SKM-1 treated with dmso at 0.1 percent for 144 hours (cell line): ENCODE measurements around the gene DDX4.
A peak's percentile ranks its signal among the peaks of the same experiment; 100 is the strongest.
"Not testable (repeated sequence)": the region's sequence is repeated elsewhere in the genome, so short reads cannot be mapped to it uniquely, and the experiment has no call there.

ENCODE experiments used
- DNase-seq: peaks from one replicate; lab custom pipeline; 2025; ENCODE audit not compliant: unreplicated experiment; lab: John Stamatoyannopoulos, UW

DDX4 gene

DNA sequence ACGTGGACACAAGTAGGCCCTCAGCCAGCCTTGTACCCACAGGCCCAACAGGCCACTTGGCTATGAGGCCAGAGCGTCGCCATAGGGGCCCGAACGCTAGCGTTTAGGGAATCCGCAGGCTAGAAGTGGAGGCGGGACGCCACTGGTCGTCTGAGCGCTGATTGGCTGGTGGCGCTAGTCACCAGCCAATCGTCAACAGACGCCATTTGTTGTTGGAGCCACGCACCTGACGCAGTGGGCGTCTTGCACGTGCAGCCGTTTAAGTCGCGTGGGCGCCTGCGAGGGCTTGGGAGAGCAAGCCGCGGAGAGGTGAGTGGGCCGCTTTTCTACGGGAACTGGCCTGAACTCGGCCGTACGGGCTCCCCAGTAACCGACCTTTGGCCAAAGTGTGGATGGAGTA lies at the start of gene DDX4:
Gene DDX4 (plus strand): TSS at position 269 of the 400 bp plus-strand sequence. CDS start 903 bp downstream, outside the sequence.
- no peak for DNase-seq

DNA sequence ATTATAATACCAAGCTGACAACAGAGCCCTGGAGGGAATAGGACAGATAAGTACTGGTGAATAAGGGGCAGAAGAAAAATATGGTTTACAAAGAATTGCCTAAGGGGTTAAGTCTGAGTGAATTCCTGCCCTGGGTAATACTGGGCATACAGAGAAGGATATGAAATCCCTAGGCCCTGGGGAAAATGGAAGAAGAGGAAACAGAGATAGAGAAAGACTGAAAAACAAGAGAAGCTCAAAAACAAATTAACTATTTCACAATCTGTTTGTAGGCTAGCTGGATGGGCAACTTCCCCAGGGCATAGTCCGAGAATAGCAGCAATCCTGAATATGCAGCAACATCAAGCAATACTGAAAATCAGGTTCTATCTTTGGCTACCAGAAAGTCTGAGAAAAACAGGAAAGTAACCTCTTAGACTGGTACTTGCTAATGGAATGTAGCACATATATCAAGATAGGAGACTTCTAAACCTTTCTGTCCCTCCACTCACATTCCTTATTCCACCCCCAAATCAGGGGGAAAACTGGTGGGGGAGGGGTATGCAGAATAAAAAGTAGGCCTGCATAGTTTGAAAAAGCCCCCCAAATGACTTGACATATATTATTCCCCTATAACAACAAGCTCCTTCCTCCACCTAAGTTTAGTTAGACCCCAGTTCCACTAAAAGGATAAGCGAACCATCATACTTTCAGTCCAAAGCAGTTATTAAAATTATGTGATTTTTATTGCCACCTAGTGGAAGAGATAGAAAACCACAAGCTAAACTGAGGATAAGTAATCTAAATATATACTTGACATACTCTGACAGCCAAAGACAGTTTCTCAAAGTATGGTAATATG lies 46.4 kb upstream of the DDX4 start:
- DNase-seq: peak; percentile 23

DNA sequence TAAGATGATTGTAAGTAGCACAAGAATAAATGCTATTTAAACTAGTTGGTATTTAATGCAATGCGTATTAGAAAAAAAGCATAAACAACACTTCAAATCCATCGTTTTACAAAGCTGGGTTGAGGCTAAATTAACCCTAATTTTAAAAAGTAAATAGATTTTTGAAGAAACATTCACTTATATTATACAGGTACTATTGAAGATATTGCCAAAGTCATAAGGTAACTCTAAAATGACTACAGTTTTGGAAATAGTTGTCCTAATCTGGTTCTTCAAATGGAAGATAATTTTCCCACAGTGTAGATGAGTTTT lies 45.8 kb upstream of the DDX4 start:
- DNase-seq: no peak

DNA sequence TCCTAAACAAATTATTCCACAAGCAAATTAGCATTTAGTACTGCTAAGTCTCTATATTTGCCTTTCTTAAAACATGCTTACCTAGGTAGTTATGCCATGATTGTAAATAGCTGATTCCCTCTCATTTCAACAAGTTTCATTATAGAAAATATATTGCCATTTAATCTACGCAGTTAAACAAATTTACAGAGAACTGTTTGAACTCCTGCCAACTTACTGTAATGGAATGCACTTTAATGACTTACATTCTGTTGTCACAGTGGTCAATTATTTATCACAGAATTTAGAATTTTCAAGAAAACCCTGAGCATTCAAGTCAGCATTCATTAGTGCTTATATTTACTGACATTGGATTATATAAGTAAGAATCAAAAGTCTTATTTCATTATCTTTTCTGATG lies 45.4 kb upstream of the DDX4 start:
- no peak for DNase-seq

DNA sequence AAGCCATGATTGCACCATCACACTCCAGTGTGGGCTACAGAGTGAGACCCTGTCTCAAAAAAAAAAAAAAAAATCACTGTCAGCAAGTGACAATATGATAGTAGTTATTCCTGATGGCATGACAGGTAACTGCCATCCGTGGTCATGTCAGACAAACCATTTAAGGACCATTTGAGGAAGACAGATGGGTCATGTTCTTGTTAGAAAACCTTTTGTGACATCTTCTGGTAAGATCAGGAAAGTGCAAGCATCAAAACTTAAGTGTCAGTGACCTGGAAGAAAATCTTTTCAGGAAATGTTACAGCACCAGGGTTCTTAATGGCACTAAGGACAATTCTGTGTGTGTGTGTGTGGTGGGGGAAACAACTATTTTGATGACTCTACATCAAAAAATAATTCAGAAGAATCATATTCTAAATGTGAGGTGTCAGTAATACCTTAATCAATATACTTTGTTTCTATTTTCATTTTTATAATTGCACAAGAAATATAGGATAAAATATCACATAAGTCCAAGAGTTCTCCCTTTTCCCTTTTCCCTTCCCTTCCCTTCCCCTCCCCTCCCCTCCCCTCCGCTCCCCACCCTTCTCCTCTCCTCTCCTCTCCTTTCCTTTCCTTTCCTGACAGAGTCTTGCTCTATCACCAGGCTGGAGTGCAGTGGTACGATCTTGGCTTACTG lies 43.6 kb upstream of the DDX4 start:
- DNase-seq: peak; percentile 62

DNA sequence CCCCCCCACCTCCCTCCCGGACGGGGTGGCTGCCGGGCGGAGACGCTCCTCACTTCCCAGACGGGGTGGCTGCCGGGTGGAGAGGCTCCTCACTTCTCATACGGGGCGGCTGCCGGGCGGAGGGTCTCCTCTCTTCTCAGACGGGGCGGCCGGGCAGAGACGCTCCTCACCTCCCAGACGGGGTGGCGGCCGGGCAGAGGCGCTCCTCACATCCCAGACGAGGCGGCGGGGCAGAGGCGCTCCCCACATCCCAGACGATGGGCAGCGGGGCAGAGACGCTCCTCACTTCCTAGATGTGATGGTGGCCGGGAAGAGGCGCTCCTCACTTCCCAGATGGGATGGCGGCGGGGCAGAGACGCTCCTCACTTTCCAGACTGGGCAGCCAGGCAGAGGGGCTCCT lies 41.2 kb upstream of the DDX4 start:
- not testable (repeated sequence) for DNase-seq

DNA sequence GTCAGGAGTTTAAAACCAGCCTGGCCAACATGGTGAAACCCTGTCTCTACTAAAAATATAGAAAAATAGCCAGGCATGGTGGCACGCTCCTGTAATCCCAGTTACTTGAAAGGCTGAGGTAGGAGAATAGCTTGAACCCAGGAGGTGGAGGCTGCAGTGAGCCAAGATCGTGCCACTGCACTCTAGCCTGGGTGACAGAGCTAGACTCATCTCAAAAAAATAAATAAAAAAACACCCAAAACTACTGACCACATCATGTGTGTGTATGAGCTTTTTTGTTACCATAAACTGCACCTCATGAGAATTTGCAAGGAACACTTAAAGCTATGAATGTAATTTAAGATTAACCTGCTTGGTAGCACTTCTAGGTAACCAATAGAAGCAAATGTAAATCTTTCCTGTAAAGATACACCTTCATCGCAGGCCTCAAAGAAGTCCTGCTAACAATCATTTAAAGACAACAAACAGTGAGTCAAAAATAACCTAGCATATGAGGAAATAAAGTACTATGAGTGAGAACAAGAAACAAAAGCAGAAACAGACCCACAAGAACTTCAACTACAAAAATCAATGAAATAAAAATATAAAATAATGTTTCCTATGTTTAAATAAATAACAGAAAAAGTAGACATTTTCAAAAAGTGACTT lies 38.7 kb upstream of the DDX4 start:
- no peak for DNase-seq

DNA sequence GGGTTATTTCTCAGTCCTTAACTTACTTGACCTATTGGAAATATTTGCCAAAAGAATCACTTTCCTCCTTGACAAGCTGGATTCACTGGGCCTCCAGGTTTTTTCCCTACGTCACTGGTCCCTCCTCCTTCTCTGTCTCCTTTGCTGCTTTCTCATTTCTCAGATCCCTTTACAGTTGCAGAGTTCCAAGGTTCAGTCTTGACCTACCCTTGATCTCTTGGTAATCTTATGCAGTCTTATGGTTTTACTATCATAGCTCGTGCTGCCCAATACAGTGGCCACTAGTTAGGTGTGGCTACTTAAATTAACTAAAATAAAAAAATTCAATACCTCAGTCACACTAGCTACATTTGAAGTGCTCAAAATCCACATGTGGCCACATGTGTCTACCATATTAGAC lies 37.1 kb upstream of the DDX4 start:
- DNase-seq: no peak

DNA sequence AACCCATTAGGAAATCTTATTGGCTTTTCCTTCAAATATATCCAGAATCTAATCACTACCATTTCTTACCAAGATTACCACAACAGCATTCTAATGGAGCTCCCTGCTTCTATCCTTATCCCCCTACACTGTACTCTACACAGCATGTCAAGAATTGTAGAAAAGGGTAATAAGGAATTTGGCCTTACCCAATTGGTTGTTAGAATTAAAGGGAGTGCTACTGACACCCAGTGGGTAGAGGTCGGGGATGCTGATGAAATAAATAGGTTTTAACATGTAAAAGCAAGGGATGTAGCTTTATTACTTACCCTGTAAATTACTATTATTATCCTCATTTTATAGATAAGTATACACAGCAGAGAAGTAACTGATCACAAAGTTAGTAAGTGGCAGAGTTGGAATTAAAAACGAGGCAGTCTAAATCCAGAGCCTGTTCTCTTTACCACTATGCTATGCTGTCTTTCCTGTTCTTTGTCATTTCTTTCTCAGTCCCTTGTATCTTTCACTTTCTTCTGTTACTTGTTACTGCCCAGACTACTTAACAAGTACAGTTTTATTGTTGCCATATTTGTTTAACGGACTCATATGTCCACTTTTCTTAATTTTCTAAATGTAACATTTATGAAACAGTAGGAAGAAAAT lies 36.3 kb upstream of the DDX4 start:
- no peak for DNase-seq

DNA sequence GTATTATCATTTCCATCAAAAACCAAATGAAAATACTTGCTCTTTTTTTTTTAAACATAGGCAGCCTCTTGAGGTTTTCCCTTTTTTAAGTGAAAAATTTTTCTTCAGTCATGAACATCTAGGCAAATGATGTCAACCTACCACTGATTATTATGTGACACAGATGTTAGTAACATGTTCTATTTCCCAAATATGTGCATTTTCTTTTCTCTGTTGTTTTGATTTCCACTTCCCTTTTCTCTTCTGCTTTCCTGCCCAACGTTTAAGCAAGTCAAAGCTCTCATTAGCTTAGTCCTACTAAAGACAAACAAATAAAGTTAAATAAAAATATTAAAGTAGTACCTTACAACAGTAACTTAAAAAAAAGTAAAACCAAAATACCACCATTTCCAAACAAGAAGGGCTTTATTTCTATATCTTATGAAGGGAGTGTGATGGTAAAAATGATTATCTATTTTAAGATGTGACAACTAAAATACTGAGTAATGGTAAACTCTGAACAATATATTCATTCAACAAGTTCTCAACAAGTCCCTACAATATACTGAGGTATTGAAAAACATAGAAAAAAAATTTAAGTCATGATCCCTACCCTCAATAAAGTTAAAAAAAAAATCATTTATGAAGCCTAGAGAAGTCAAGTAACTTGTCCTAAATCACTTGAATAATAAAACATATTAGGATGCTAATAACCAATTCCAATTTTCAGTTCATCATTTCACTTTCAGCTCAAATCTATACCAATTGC lies 35.1 kb upstream of the DDX4 start:
- DNase-seq: peak; percentile 1

DNA sequence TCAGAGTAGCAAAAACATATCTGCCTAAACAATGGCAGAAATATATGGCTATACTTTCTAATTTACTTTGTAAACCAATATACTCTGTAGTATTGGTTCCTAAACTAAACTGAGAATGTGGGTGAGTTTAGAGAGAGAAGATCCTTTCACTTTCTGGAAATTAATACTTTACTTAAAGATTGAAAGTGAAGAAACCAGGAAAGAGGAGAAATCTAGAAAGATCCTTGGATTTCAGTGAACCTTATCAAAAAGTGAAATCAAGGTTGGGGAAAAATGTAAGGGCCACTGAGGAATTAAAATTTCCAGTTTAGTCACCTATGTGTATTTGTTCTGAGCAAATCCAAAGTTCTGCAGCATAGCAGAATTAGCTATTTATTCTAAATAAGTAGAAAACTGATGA lies 31.6 kb upstream of the DDX4 start:
- DNase-seq: no peak

DNA sequence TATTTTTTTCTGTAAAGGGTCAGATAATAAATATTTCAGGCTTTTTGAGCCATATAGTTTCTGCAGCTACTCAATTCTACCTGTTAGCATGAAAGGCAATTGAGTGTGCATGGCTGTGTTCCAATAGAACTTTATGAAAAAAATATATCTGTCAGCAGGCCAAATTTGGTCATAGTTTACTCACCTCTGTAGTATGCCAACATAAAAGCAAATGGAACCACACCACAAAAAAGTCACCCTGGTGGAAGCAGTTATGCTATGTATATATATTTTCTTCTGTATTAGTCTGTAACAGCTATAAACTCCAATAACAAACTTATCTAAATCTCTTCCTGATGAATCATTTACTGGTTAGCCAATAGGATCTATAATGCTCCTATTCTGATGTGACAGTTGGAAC lies 29.1 kb upstream of the DDX4 start:
- DNase-seq: no peak

DNA sequence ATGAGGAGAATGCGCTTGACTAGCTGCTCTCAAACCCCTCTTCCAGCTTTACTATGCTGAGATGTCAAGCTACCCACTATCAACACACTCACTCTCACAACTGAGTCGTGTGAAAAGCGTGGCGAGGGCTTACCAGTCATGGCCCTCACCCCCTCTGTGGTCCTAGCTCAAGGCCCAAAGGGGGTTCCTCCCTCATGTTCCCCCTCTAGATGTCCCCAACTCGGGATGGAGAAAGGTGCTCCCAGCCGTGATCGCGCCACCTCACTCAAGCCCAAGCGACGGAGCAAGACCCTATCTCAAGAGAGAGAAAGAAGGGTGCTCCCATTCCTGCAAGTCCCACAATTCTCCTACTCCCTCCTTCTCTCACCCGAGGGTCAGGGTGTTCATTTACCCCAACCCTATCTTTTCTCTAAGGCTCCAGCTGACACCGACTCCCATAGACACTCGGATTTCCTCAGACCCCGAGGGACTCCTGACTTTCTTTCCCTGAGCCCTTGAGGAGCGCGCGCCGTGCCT lies 26.3 kb upstream of the DDX4 start:
- no peak for DNase-seq

DNA sequence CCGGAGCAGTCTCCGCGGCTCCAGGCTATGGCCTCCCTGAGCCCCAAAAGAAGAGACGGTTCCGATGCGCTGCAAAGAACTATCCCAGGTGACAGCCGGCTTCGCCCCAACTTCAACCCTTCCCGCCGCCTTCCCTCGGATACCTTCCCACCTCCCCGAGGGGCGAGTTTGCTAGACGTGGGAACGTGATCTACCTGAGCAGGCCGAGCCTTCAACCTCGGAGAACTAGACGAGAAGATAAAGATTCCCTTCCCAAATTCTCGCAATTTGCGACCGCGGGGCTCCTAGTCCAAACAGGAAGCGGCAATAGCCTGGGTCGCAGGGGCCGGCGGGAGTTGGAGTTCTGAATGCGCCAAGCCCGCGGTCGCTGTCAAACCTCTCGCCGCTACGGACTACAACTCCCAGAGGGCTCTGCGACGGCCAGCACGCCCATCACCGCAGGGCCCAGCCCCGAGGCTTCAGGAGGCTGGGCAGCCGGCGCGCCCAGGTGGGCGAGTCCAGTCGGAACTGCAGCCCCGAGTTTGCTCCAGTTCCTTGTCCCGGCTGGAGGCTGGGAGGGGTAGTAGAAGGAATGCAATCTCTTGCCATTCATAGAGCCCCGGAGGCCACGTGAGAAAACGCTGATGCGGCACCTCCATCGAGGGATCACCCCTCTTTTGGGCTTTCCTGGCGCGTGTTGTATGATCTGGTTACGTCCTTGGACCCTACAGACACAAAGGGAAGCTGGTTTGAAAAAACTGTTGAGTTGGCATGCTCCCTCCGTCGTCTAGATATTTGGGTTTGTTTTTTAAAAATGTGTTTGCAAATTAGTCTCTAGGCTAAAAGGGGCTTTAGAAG lies 25.6 kb upstream of the DDX4 start, which contains the start of gene SLC38A9:
Gene SLC38A9 (minus strand): TSS at position 302 of the 837 bp plus-strand sequence. CDS start 14,366 bp downstream, outside the sequence.
- DNase-seq: peak; percentile 96

DNA sequence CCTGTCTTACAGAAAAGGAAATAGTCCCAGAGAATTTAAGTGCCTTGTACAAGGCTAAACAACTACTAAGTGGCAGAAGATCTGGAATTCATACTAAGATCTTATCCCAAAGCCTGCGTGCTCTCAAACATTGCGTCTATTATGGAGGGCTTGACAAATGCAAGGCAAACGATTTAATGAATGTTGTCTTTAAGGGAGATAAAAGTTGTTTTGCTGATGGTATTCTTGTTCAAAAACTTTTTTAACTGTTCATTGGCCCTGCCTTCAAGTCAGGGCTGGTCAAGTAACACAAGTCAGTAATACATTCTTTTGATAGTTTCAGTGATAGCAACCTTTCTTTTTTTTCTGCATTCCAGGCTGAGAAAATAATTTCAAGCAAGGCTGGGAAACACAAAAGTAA lies 24.0 kb upstream of the DDX4 start:
- DNase-seq: no peak

DNA sequence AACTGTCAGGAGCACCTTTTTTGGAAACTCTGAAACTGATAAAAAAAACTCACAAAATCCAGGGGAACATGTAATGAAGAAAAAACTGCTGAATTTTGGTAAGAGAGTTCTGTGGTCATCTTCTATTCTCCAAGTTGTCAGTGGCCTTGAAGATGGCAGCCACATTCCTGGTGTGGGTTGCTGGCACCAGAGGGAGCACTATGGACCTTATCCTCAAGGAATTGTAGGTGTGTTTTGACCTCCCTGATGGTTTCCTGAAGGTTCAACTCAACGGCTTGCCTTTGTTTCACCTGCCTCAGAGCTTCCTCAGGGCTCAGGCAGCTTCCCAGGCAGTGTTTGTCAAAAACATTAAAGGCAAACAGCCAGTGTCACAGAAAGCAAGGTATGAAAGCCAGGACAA lies 23.5 kb upstream of the DDX4 start:
- DNase-seq: no peak

DNA sequence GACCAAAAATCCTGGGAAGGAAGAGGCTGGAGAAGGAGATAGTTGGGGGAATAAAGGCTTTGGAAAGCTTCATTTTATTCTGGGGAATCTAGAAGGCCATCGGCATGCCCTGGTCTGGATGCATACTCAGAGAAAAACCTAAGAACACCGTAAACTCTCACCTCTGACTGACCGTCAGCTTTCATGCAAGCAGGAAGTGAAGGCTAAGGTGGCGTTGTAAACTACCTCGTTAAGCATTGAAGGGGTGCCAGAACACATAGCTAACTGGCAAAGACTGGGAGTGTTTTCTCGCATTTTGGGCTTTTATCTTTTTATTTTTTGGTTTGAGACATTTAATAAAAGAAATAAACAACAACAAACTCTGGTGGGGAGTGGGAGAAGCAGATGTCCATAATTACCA lies 23.1 kb upstream of the DDX4 start:
- no peak for DNase-seq

DNA sequence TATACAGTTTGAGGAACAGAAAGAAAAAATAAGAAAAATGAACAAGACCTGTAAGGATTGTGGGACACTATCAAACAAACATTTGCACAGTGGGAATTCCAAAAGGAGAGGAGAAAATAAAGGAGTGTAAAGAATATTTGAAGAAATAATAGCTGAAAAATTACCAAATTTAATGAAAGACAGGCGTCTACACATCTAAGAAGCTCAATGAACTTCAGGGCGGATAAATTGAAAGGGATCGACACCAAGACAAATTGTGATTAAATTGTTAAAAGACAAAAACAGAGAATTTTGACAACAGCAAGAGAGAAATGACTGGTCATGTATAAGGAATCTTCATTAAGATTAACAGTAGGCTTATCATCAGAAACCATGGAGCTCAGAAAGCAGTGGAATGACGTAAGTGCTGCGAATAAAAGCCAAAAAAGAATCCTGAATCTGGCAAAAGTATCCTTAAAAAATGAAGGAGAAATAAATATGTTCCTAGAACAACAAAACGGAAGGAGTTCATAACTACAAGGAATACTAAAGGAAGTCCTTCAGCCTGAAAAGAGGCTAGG lies 22.3 kb upstream of the DDX4 start:
- DNase-seq: no peak

DNA sequence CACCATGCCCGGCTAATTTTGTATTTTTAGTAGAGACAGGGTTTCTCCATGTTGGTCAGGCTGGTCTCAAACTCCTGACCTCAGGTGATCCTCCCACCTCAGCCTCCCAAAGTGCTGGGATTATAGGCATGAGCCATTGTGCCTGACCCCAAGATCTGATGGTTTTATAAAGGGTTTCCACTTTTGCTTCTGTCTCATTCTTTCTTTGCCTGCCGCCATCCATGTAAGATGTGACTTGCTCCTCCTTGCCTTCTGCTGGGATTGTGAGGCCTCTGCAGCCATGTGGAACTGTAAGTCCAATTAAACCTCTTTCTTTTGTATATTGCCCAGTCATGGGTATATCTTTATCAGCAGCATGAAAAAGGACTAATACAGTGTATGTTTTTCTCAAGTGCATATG lies 18.8 kb upstream of the DDX4 start:
- DNase-seq: not testable (repeated sequence)
